Measurements from ENCODE around the gene PYGL.
"Not testable (repeated sequence)": the region's sequence is repeated elsewhere in the genome, so short reads cannot be mapped to it uniquely, and the experiment has no call there.

PYGL gene

GRCh38 chr14:50954811-50955372 is 10.6 kb upstream of the PYGL start:
- no peak for DNase-seq (ENCODE audit: low read depth)

GRCh38 chr14:50953502-50953901 is 9.2 kb upstream of the PYGL start:
- DNase-seq (ENCODE audit: low read depth): no peak

GRCh38 chr14:50951032-50951431 is 6.7 kb upstream of the PYGL start:
- DNase-seq (ENCODE audit: low read depth): no peak

GRCh38 chr14:50948205-50948604 is 3.9 kb upstream of the PYGL start:
- DNase-seq (ENCODE audit: low read depth): no peak

- DNase-seq (ENCODE audit: low read depth): no peak
These were observed 3.2 kb upstream of the PYGL start for GRCh38 chr14:50947446-50947845.

- no peak for DNase-seq (ENCODE audit: low read depth)
These were observed 2.1 kb upstream of the PYGL start for GRCh38 chr14:50946234-50946935.

GRCh38 chr14:50944647-50945413 is 547 bp upstream of the PYGL start:
- DNase-seq (ENCODE audit: low read depth): no peak

GRCh38 chr14:50943261-50943942 is 881 bp downstream of the PYGL start:
- no peak for DNase-seq (ENCODE audit: low read depth)

- not testable (repeated sequence) for DNase-seq (ENCODE audit: low read depth)
These were observed 2.6 kb downstream of the PYGL start for GRCh38 chr14:50941638-50942037.

GRCh38 chr14:50941151-50941550 is 3.1 kb downstream of the PYGL start:
- DNase-seq (ENCODE audit: low read depth): no peak

GRCh38 chr14:50937800-50938199 is 6.5 kb downstream of the PYGL start:
- no peak for DNase-seq (ENCODE audit: low read depth)

- DNase-seq (ENCODE audit: low read depth): no peak
These were observed 7.0 kb downstream of the PYGL start for GRCh38 chr14:50937325-50937724.

- DNase-seq (ENCODE audit: low read depth): no peak
These were observed 7.4 kb downstream of the PYGL start for GRCh38 chr14:50936882-50937281.

- no peak for DNase-seq (ENCODE audit: low read depth)
These were observed 8.3 kb downstream of the PYGL start for GRCh38 chr14:50936016-50936340.

- no peak for DNase-seq (ENCODE audit: low read depth)
These were observed 8.9 kb downstream of the PYGL start for GRCh38 chr14:50935126-50936015.

GRCh38 chr14:50932592-50933495 is 11.4 kb downstream of the PYGL start:
- DNase-seq (ENCODE audit: low read depth): no peak

GRCh38 chr14:50932156-50932555 is 12.1 kb downstream of the PYGL start:
- no peak for DNase-seq (ENCODE audit: low read depth)

- DNase-seq (ENCODE audit: low read depth): no peak
These were observed 12.7 kb downstream of the PYGL start for GRCh38 chr14:50931559-50931958.

GRCh38 chr14:50929506-50929905 is 14.8 kb downstream of the PYGL start:
- no peak for DNase-seq (ENCODE audit: low read depth)

GRCh38 chr14:50928002-50928635 is 16.2 kb downstream of the PYGL start:
- peak; percentile 73 for DNase-seq (ENCODE audit: low read depth)
